Stomach (tissue), 4 donors: ENCODE data around the gene ERCC2.

Source experiments
- EP300 ChIP-seq: sonication (generic); formaldehyde crosslinking; IDR thresholded peaks from one replicate; pipeline ENCODE4 v1.6.1; 2017; ENCODE audit warnings: antibody characterized with exemption
- POLR2A ChIP-seq, 4 donors: fragments of 450-650 bp; IDR thresholded peaks; one replicate each; pipeline ENCODE4 v1.6.1; 2016; ENCODE audit warnings: antibody characterized with exemption in 4 of 4, control low read depth in 2 of 4, mild to moderate bottlenecking in 1 of 4, moderate library complexity in 1 of 4
- TF ChIP-seq, protein P1 (sequence below), 7 experiments: fragments of 450-650 bp in 4 of 7; fragments of 200-600 bp in 3 of 7; sonication (generic) in 3 of 7; IDR thresholded peaks; one replicate each; pipeline ENCODE4 v1.5.1; 2016 to 2019; ENCODE audit warnings: antibody characterized with exemption in 7 of 7, control low read depth in 2 of 7, mild to moderate bottlenecking in 1 of 7

DNA sequence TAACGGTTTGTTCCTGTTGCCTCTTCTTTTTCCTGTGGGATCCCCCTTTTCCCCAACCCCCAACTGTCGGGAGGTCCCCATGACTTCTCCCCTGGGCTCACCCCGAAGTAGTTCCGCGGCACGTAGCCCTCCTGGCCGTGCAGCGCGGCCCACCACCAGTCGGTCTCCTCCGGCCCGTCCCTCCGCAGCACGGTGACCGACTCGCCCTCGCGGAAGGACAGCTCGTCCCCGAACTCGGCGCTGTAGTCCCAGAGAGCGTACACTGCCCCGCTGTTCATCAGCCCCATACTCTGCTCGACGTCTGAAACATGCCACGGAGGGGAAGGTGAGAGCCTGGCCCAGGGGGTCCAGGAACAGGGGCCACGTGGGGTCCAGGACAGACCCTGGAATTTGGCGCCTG, 12.1 kb upstream of the ERCC2 start:
- TF ChIP-seq, protein P1, sequence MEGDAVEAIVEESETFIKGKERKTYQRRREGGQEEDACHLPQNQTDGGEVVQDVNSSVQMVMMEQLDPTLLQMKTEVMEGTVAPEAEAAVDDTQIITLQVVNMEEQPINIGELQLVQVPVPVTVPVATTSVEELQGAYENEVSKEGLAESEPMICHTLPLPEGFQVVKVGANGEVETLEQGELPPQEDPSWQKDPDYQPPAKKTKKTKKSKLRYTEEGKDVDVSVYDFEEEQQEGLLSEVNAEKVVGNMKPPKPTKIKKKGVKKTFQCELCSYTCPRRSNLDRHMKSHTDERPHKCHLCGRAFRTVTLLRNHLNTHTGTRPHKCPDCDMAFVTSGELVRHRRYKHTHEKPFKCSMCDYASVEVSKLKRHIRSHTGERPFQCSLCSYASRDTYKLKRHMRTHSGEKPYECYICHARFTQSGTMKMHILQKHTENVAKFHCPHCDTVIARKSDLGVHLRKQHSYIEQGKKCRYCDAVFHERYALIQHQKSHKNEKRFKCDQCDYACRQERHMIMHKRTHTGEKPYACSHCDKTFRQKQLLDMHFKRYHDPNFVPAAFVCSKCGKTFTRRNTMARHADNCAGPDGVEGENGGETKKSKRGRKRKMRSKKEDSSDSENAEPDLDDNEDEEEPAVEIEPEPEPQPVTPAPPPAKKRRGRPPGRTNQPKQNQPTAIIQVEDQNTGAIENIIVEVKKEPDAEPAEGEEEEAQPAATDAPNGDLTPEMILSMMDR (IDR thresholded peaks at IDR 0.05), result no peak
- TF ChIP-seq EP300, result no peak
- no peak for TF ChIP-seq POLR2A (IDR thresholded peaks at IDR 0.05)
